H1 (cell line): ENCODE measurements around the gene PTCHD1. TPM values are rescaled to one million over a fixed set of nuclear protein-coding genes. Genes with fewer than 3 reads are reported as not detected.
A peak's percentile ranks its signal among the peaks of the same experiment; 100 is the strongest.

Experiments
- CTCF ChIA-PET: fragments of 300-600 bp; sonication (Branson Sonifier 250); formaldehyde crosslinking; loops from one replicate; lab custom pipeline; 2021; ENCODE audit not compliant: partially characterized antibody; lab: Charles Lee
- POLR2A ChIA-PET: fragments of 300-600 bp; sonication (Branson Sonifier 250); formaldehyde crosslinking; loops from one replicate; lab custom pipeline; 2021; ENCODE audit warnings: inconsistent platforms; ENCODE audit not compliant: partially characterized antibody; lab: Charles Lee
- DNase-seq, 2 experiments: peaks; one replicate each; pipeline versions ENCODE4 v3.0.0 to v3.0.0-alpha.2; 2010 to 2022; ENCODE audit warnings: low spot score in 2 of 2, low read depth in 1 of 2, mixed read lengths in 1 of 2
- FAIRE-seq: peaks from 2 replicates; lab custom pipeline; 2011; peaks lifted over from hg19 to GRCh38; lab: Jason Lieb, UNC
- H2AFZ ChIP-seq: 2 replicates; pipeline ENCODE4 v1.8.1; 2012; ENCODE audit warnings: low read length, inconsistent platforms
- H2AK5ac ChIP-seq: 2 replicates; pipeline ENCODE4 v1.6.1; 2013; ENCODE audit warnings: low read depth, low read length
- H2BK120ac ChIP-seq: replicated peaks from 2 replicates; pipeline ENCODE3; 2013; ENCODE audit warnings: low read depth, low read length, inconsistent platforms
- H2BK12ac ChIP-seq: 2 replicates; pipeline ENCODE4 v1.6.1; 2013; ENCODE audit warnings: low read depth, low read length
- H2BK15ac ChIP-seq: 2 replicates; pipeline ENCODE4 v1.6.1; 2013; ENCODE audit warnings: low read length
- H2BK20ac ChIP-seq: 2 replicates; pipeline ENCODE4 v1.6.1; 2013; ENCODE audit warnings: low read length
- H2BK5ac ChIP-seq: 2 replicates; pipeline ENCODE4 v1.6.1; 2013; ENCODE audit warnings: low read depth, low read length
- H3K14ac ChIP-seq: 2 replicates; pipeline ENCODE4 v1.6.1; 2013; ENCODE audit warnings: inconsistent platforms; ENCODE audit not compliant: insufficient read length
- H3K18ac ChIP-seq: 2 replicates; pipeline ENCODE4 v1.6.1; 2013; ENCODE audit warnings: low read length; ENCODE audit errors: extremely low read depth
- H3K23ac ChIP-seq: 2 replicates; pipeline ENCODE4 v1.6.1; 2013; ENCODE audit warnings: inconsistent platforms; ENCODE audit not compliant: insufficient read length
- H3K23me2 ChIP-seq: 2 replicates; pipeline ENCODE4 v1.6.1; 2013; ENCODE audit warnings: low read depth, low read length
- H3K27ac ChIP-seq: 2 replicates; pipeline ENCODE4 v1.6.1; 2011; ENCODE audit warnings: low read depth, low read length, inconsistent platforms
- H3K27me3 ChIP-seq, 4 experiments: replicated peaks in 1 of 4; 1 replicate in 1 of 4; 2 replicates in 3 of 4; pipeline versions ENCODE4 v1.6.1 to v1.8.1; 2011 to 2013; ENCODE audit warnings: low read length in 3 of 4, mild to moderate bottlenecking in 3 of 4, inconsistent platforms in 2 of 4, mixed read lengths in 2 of 4, moderate library complexity in 1 of 4; ENCODE audit not compliant: control insufficient read depth in 3 of 4, insufficient read depth in 3 of 4; ENCODE audit errors: extremely low read depth in 1 of 4
- H3K36me3 ChIP-seq, 4 experiments: 2 replicates each; pipeline versions ENCODE4 v1.6.1 to v1.8.1; 2011 to 2013; ENCODE audit warnings: mild to moderate bottlenecking in 4 of 4, low read length in 3 of 4, moderate library complexity in 2 of 4, control low read depth in 1 of 4, inconsistent platforms in 1 of 4; ENCODE audit not compliant: insufficient read depth in 4 of 4, control insufficient read depth in 2 of 4
- H3K4ac ChIP-seq: replicated peaks from 2 replicates; pipeline ENCODE3; 2013; ENCODE audit warnings: low read length, low read depth, mixed read lengths, inconsistent platforms; ENCODE audit not compliant: insufficient read length
- H3K4me1 ChIP-seq, 4 experiments: replicated peaks in 1 of 4; 1 replicate in 1 of 4; 2 replicates in 3 of 4; pipeline versions ENCODE4 v1.6.1 to v1.8.1; 2011 to 2013; ENCODE audit warnings: low read length in 3 of 4, inconsistent platforms in 2 of 4, mixed read lengths in 1 of 4; ENCODE audit not compliant: insufficient read depth in 4 of 4, control insufficient read depth in 3 of 4
- H3K4me2 ChIP-seq, 2 experiments: 2 replicates each; pipeline versions ENCODE4 v1.6.1 to v1.8.1; 2011 to 2013; ENCODE audit warnings: low read depth in 2 of 2, low read length in 2 of 2, control low read depth in 1 of 2, inconsistent platforms in 1 of 2, mild to moderate bottlenecking in 1 of 2; ENCODE audit not compliant: insufficient read depth in 1 of 2
- H3K4me3 ChIP-seq, 4 experiments: fragments of 200-600, 300-600 bp in 1 of 4; sonication (generic), shearing (Covaris generic), sonication (Bioruptor Twin) in 1 of 4; 2 replicates each; pipeline versions ENCODE4 v1.5.1 to v1.8.1; 2011 to 2016; ENCODE audit warnings: low read length in 4 of 4, low read depth in 3 of 4, control low read depth in 2 of 4, inconsistent platforms in 2 of 4, mild to moderate bottlenecking in 2 of 4, mixed read lengths in 1 of 4, moderate library complexity in 1 of 4; ENCODE audit not compliant: insufficient read depth in 2 of 4; ENCODE audit errors: extremely low read depth in 1 of 4
- H3K56ac ChIP-seq: replicated peaks from 2 replicates; pipeline ENCODE3; 2013; ENCODE audit warnings: low read depth, mild to moderate bottlenecking, mixed read lengths, low read length, inconsistent platforms; ENCODE audit not compliant: insufficient read length
- H3K79me1 ChIP-seq: 2 replicates; pipeline ENCODE4 v1.6.1; 2013; ENCODE audit warnings: low read depth, low read length, control low read depth
- H3K79me2 ChIP-seq, 2 experiments: 2 replicates each; pipeline versions ENCODE4 v1.6.1 to v1.8.1; 2012 to 2013; ENCODE audit warnings: low read length in 2 of 2, mild to moderate bottlenecking in 2 of 2, inconsistent platforms in 1 of 2; ENCODE audit not compliant: insufficient read depth in 2 of 2, control insufficient read depth in 1 of 2
- H3K9ac ChIP-seq, 4 experiments: replicated peaks in 1 of 4; 1 replicate in 1 of 4; 2 replicates in 3 of 4; pipeline versions ENCODE4 v1.6.1 to v1.8.1; 2011 to 2013; ENCODE audit warnings: low read depth in 3 of 4, low read length in 3 of 4, control low read depth in 2 of 4, mild to moderate bottlenecking in 2 of 4, moderate library complexity in 2 of 4, inconsistent platforms in 1 of 4; ENCODE audit errors: extremely low read depth in 1 of 4
- H3K9me3 ChIP-seq, 2 experiments: 2 replicates each; pipeline versions ENCODE4 v1.6.1 to v1.8.1; 2012 to 2013; ENCODE audit warnings: mild to moderate bottlenecking in 2 of 2, moderate library complexity in 2 of 2, control low read depth in 1 of 2, inconsistent platforms in 1 of 2, low read depth in 1 of 2, low read length in 1 of 2, mixed read lengths in 1 of 2; ENCODE audit not compliant: insufficient read depth in 2 of 2
- H4K20me1 ChIP-seq, 2 experiments: replicated peaks in 1 of 2; 2 replicates each; pipeline versions ENCODE3 to v1.8.1; 2011 to 2013; ENCODE audit warnings: inconsistent platforms in 2 of 2, low read length in 2 of 2, mild to moderate bottlenecking in 1 of 2; ENCODE audit not compliant: insufficient read depth in 2 of 2, control insufficient read depth in 1 of 2
- H4K5ac ChIP-seq: 2 replicates; pipeline ENCODE4 v1.6.1; 2013; ENCODE audit warnings: low read length, low read depth, mixed read lengths, inconsistent platforms; ENCODE audit not compliant: insufficient read length
- H4K8ac ChIP-seq: 2 replicates; pipeline ENCODE4 v1.8.0; 2013; ENCODE audit warnings: mild to moderate bottlenecking, moderate library complexity, low read length, inconsistent platforms; ENCODE audit not compliant: insufficient read depth; ENCODE audit errors: extremely low read depth
- H4K91ac ChIP-seq: replicated peaks from 2 replicates; pipeline ENCODE3; 2013; ENCODE audit warnings: low read length, mixed read lengths, inconsistent platforms; ENCODE audit not compliant: insufficient read length
- BACH1 ChIP-seq: IDR thresholded peaks from 2 replicates; pipeline ENCODE4 v1.6.1; 2012; ENCODE audit warnings: low read length, improper control_type of control experiment
- CHD1 ChIP-seq: IDR thresholded peaks from 2 replicates; pipeline ENCODE4 v1.6.1; 2012; ENCODE audit warnings: low read depth, low read length, improper control_type of control experiment
- CHD2 ChIP-seq: IDR thresholded peaks from 2 replicates; pipeline ENCODE4 v1.6.1; 2012; ENCODE audit warnings: low read length, improper control_type of control experiment
- CTBP2 ChIP-seq: IDR thresholded peaks from 2 replicates; pipeline ENCODE4 v1.7.0; 2011; ENCODE audit warnings: borderline replicate concordance, mild to moderate bottlenecking, moderate library complexity, mixed read lengths, low read length; ENCODE audit not compliant: insufficient read depth, insufficient read length
- HDAC2 ChIP-seq, 2 experiments: fragments of 300-600 bp in 1 of 2; sonication (generic) in 1 of 2; IDR thresholded peaks; 2 replicates each; pipeline ENCODE4 v1.6.1; 2011 to 2012; ENCODE audit warnings: low read depth in 2 of 2, low read length in 2 of 2, mild to moderate bottlenecking in 2 of 2, moderate library complexity in 2 of 2, borderline replicate concordance in 1 of 2, inconsistent platforms in 1 of 2
- JUND ChIP-seq: IDR thresholded peaks from 2 replicates; pipeline ENCODE4 v1.6.1; 2011; ENCODE audit warnings: mild to moderate bottlenecking, improper control_type of control experiment, low read length
- KDM1A ChIP-seq: fragments of 200-600, 300-600 bp; sonication (generic); IDR thresholded peaks from 2 replicates; pipeline ENCODE4 v1.7.1; 2016; ENCODE audit warnings: mild to moderate bottlenecking, low read length, borderline replicate concordance
- NRF1 ChIP-seq: IDR thresholded peaks from 2 replicates; pipeline ENCODE4 v1.6.1; 2011; ENCODE audit warnings: mild to moderate bottlenecking, low read depth, low read length, improper control_type of control experiment
- PHF8 ChIP-seq: fragments of 200-600 bp; sonication (generic); conservative IDR thresholded peaks from 2 replicates; pipeline ENCODE4 v1.7.1; 2012; ENCODE audit warnings: low read depth, mild to moderate bottlenecking, inconsistent platforms, low read length, moderate library complexity
- RBBP5 ChIP-seq: IDR thresholded peaks from 2 replicates; pipeline ENCODE4 v1.7.1; 2012; ENCODE audit warnings: low read depth, mild to moderate bottlenecking, inconsistent platforms, low read length, moderate library complexity, borderline replicate concordance
- SIN3A ChIP-seq, 2 experiments: IDR thresholded peaks in 1 of 2; conservative IDR thresholded peaks in 1 of 2; 2 replicates each; pipeline ENCODE4 v1.6.1; 2011 to 2012; ENCODE audit warnings: low read length in 2 of 2, improper control_type of control experiment in 1 of 2, low read depth in 1 of 2, mild to moderate bottlenecking in 1 of 2
- SP1 ChIP-seq: IDR thresholded peaks from 2 replicates; pipeline ENCODE4 v1.6.1; 2011; ENCODE audit warnings: low read depth, low read length
- USF2 ChIP-seq: IDR thresholded peaks from 2 replicates; pipeline ENCODE4 v1.6.1; 2011; ENCODE audit warnings: low read length, improper control_type of control experiment
- WGBS, 2 experiments: shearing (Covaris generic) in 1 of 2; methylation state at CpG; one replicate each; pipeline versions ENCODE4 v1.1.6 to v1.1.7; 2013 to 2015; ENCODE audit warnings: low lambda C conversion rate in 2 of 2, mixed read lengths in 2 of 2, inconsistent platforms in 1 of 2, low coverage in 1 of 2, missing lambda C conversion rate in 1 of 2; ENCODE audit not compliant: insufficient replicate concordance in 2 of 2, insufficient coverage in 1 of 2, insufficient read length in 1 of 2; ENCODE audit errors: extremely low coverage in 1 of 2, missing lambda C conversion rate in 1 of 2; 5-methylcytosine and 5-hydroxymethylcytosine counted together
- polyA plus RNA-seq, 7 experiments: library from polyadenylated mRNA; depleted of rRNA in 3 of 7; stranded (reverse) in 5 of 7; unstranded in 2 of 7; fragments of >200 nt in 5 of 7; fragments of 200-250 nt in 2 of 7; gene quantifications; 1 replicate in 5 of 7; 2 replicates in 1 of 7; 4 replicates in 1 of 7; pipeline versions ENCODE4 v1.2.1 to v1.2.3, GENCODE V29; 2011 to 2013; ENCODE audit warnings: missing spikeins in 2 of 7, mixed read lengths in 2 of 7
- total RNA-seq: library from RNA; stranded (reverse); fragmentation: NEBNext Ultra II Directional; extraction: Animal tissue kit (Norgen Biotek cat#: 25700); gene quantifications from 2 replicates; pipeline ENCODE4 v1.2.1, GENCODE V29; 2021

Gene PTCHD1
- total and polyA plus RNA-seq, 2 of the 8 experiments (the other 6 are each of a cell fraction or from before 2014, with no cell fraction given) = 0.53 to 2.4 TPM

- Histone ChIP-seq H3K9ac (no peak overlapping the region), H3K79me1 (no peaks in the 10 kb centered on the region), H3K23ac (no peak overlapping the region), H3K36me3 (no peaks in the 10 kb centered on the region), H3K23me2 (no peaks in the 10 kb centered on the region), H3K14ac (no peak overlapping the region), H3K4me1 (no peaks in the 10 kb centered on the region; a peak in 1 of 7 replicates), H2BK12ac (0 out of 2 replicates have a peak overlapping the region, but pooled peaks have one; percentile 84), H4K20me1 (no peaks in the 10 kb centered on the region), H2BK15ac (peak overlapping the region; percentile 2; the same call in 1 of the 2 replicates), H2BK20ac (0 out of 2 replicates have a peak overlapping the region, but pooled peaks have one; percentile 6), H3K4me3 (no peak overlapping the region), H3K27ac (no peak overlapping the region), H3K27me3 (no peaks in the 10 kb centered on the region), H3K56ac (no peak overlapping the region), H4K8ac (no peak overlapping the region), H3K4ac (no peak overlapping the region), H2BK120ac (no peak overlapping the region), H3K79me2 (no peaks in the 10 kb centered on the region), H3K18ac (no peak overlapping the region), H2BK5ac (no peak overlapping the region), H4K5ac (no peak overlapping the region), H2AFZ (no peak overlapping the region), H2AK5ac (no peak overlapping the region), H3K4me2 (no peak overlapping the region), H4K91ac (peak overlapping the region; percentile 85), H3K9me3 (no peaks in the 10 kb centered on the region)
- 73% methylated on average over 1 of the region's 1 CpG; no CpG with 5 or more reads in 1 of the 2 experiments for WGBS, 2 experiments
- ChIA-PET POLR2A (no interaction called here), CTCF (interaction anchor here (0.9 kb wide), 1 partner anchor 17 kb away, joined by 3 read pairs; no protein-coding TSS in a partner anchor)
- FAIRE-seq = no peak
- DNase-seq = no peak
- TF ChIP-seq RBBP5 (no peak), NRF1 (no peak), JUND (no peak), HDAC2 (IDR thresholded peaks at IDR 0.05; ENCODE audit: borderline replicate concordance in 1 of 2, low read depth in 2 of 2, low read length in 2 of 2) (no peak), SP1 (no peak), KDM1A (no peak), CTBP2 (no peak), CHD2 (no peak), CHD1 (no peak), BACH1 (no peak), SIN3A (conservative IDR thresholded peaks at IDR 0.05 in 1 of 2, IDR thresholded peaks at IDR 0.05 in 1 of 2; ENCODE audit: low read depth in 1 of 2, low read length in 2 of 2) (no peak), PHF8 (no peak), USF2 (no peak)
Measured at GRCh38 chrX:23435108-23435507, 100.5 kb downstream of the PTCHD1 start.
